Measurements from ENCODE around the gene HELZ. TPM values are rescaled to one million over a fixed set of nuclear protein-coding genes. Genes with fewer than 3 reads are reported as not detected.
"Not testable (repeated sequence)": the region's sequence is repeated elsewhere in the genome, so short reads cannot be mapped to it uniquely, and the experiment has no call there.

Gene HELZ
- total and polyA plus RNA-seq, 2 donors (not counting 3 experiments of a cell fraction or from before 2014, with no cell fraction given): 8.0 to 47.3 TPM

- H2AFZ ChIP-seq (ENCODE audit: low read depth, low read length); BruUV-seq (replicated peaks); DNase-seq (ENCODE audit: low read depth, low spot score); POLR2A ChIA-PET; H3K4me1 ChIP-seq (ENCODE audit: control insufficient read depth, extremely low read depth, insufficient read depth, low read length); H3K36me3 ChIP-seq (ENCODE audit: control insufficient read depth in 2 of 2, extremely low read depth in 1 of 2, insufficient read depth in 2 of 2, low read length in 2 of 2); H3K9me3 ChIP-seq (replicated peaks; ENCODE audit: control insufficient read depth, insufficient read depth, low read length); H3K9ac ChIP-seq (replicated peaks; ENCODE audit: extremely low read depth, insufficient read depth, low read length); H3K4me2 ChIP-seq (ENCODE audit: insufficient read depth, low read length); H3K27me3 ChIP-seq (ENCODE audit: control insufficient read depth in 2 of 2, insufficient read depth in 2 of 2, low read length in 2 of 2); H4K20me1 ChIP-seq (replicated peaks; ENCODE audit: control insufficient read depth, extremely low read depth, insufficient read depth, low read length); intact Hi-C loops (cut with micrococcal nuclease); H3K27ac ChIP-seq (ENCODE audit: insufficient read depth, low read depth, low read length); H3K9me1 ChIP-seq (replicated peaks; ENCODE audit: control insufficient read depth, extremely low read depth, insufficient read depth, low read length); dilution Hi-C loops (cut with MboI; ENCODE audit: extremely low pct_ligation_motif_present, low sequenced_read_pairs); CTCF ChIA-PET; H3K79me2 ChIP-seq (ENCODE audit: control insufficient read depth, insufficient read depth, low read length); H3K4me3 ChIP-seq (replicated peaks in 1 of 3; ENCODE audit: insufficient read depth in 1 of 3, low read depth in 1 of 3, low read length in 3 of 3); FAIRE-seq: not testable (repeated sequence)
Observed at GRCh38 chr17:67095291-67095690, 149.7 kb downstream of the HELZ start.

DNA sequence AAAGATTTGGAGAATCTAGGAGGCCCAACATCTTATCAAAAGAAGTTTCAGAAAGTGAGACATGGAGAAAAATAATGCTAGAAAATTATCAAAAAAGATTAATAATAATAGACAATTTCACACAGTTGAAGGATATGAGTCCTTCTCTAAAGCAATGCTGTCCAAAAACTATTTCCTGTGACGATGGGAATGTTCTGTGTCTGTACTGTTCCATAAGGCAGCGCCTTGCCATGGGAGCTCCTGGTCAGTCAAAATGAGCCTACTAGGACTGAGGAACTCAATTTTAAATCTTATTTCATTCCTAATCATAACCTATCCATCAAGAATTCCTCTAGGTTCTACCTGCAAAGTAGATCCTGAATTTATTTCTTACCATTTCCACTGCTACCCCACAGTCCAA, 151.6 kb downstream of the HELZ start:
- Histone ChIP-seq H3K4me1 (ENCODE audit: control insufficient read depth, extremely low read depth, insufficient read depth, low read length) (peaks cover 4% of the 10 kb centered on the region), H3K27me3 (ENCODE audit: control insufficient read depth in 2 of 2, insufficient read depth in 2 of 2, low read length in 2 of 2) (no peaks in the 10 kb centered on the region), H3K4me3 (replicated peaks in 1 of 3; ENCODE audit: insufficient read depth in 1 of 3, low read depth in 1 of 3, low read length in 3 of 3) (no peak overlapping the region), H2AFZ (ENCODE audit: low read depth, low read length) (no peak overlapping the region), H3K4me2 (ENCODE audit: insufficient read depth, low read length) (no peak overlapping the region), H4K20me1 (replicated peaks; ENCODE audit: control insufficient read depth, extremely low read depth, insufficient read depth, low read length) (no peaks in the 10 kb centered on the region), H3K9me3 (replicated peaks; ENCODE audit: control insufficient read depth, insufficient read depth, low read length) (no peaks in the 10 kb centered on the region), H3K79me2 (ENCODE audit: control insufficient read depth, insufficient read depth, low read length) (peaks cover 2% of the 10 kb centered on the region), H3K27ac (ENCODE audit: insufficient read depth, low read depth, low read length) (no peak overlapping the region), H3K9ac (replicated peaks; ENCODE audit: extremely low read depth, insufficient read depth, low read length) (no peak overlapping the region), H3K9me1 (replicated peaks; ENCODE audit: control insufficient read depth, extremely low read depth, insufficient read depth, low read length) (no peaks in the 10 kb centered on the region), H3K36me3 (ENCODE audit: control insufficient read depth in 2 of 2, extremely low read depth in 1 of 2, insufficient read depth in 2 of 2, low read length in 2 of 2) (no peaks in the 10 kb centered on the region)
- no peak for DNase-seq (ENCODE audit: low read depth, low spot score)
- BruUV-seq (replicated peaks): no TSS peak
- dilution Hi-C loops (cut with MboI; ENCODE audit: extremely low pct_ligation_motif_present, low sequenced_read_pairs) (no loop called here), intact Hi-C loops (cut with micrococcal nuclease) (no loop called here)
- ChIA-PET CTCF (interaction anchor here (1.1 kb wide), 1 partner anchor 12 kb away, joined by 4 read pairs; no protein-coding TSS in a partner anchor), POLR2A (no interaction called here)
- no peak for FAIRE-seq
- TF ChIP-seq JUN (IDR thresholded peaks at IDR 0.05; ENCODE audit: borderline replicate concordance, insufficient read depth, insufficient read length, low read depth) (no peak), GATA2 (IDR thresholded peaks at IDR 0.05; ENCODE audit: insufficient read depth, insufficient read length, low read depth, low read length) (no peak), FOS (IDR thresholded peaks at IDR 0.05; ENCODE audit: borderline replicate concordance, insufficient read depth, low read length) (no peak), POLR2AphosphoS5 (IDR thresholded peaks at IDR 0.05; ENCODE audit: insufficient read depth, low read depth, low read length) (no peak), POLR2A (IDR thresholded peaks at IDR 0.05; ENCODE audit: low read depth, low read length) (no peak), MYC (IDR thresholded peaks at IDR 0.05; ENCODE audit: low read depth, low read length) (no peak), MAX (IDR thresholded peaks at IDR 0.05; ENCODE audit: insufficient read depth, insufficient read length) (no peak), EZH2 (IDR thresholded peaks at IDR 0.05; ENCODE audit: borderline replicate concordance, low read depth, low read length, severe bottlenecking) (no peak), CTCF (IDR thresholded peaks at IDR 0.05; ENCODE audit: extremely low read depth in 1 of 2, insufficient read depth in 1 of 2, low read depth in 1 of 2, low read length in 2 of 2) (no peak)

GRCh38 chr17:67092710-67093109, 152.3 kb downstream of the HELZ start:
- CTCF ChIA-PET: interaction anchor here (1.1 kb wide), 1 partner anchor 12 kb away, joined by 4 read pairs; no protein-coding TSS in a partner anchor
- BruUV-seq (replicated peaks); H3K27ac ChIP-seq (ENCODE audit: insufficient read depth, low read depth, low read length); H3K36me3 ChIP-seq (ENCODE audit: control insufficient read depth in 2 of 2, extremely low read depth in 1 of 2, insufficient read depth in 2 of 2, low read length in 2 of 2); H3K27me3 ChIP-seq (ENCODE audit: control insufficient read depth in 2 of 2, insufficient read depth in 2 of 2, low read length in 2 of 2); H2AFZ ChIP-seq (ENCODE audit: low read depth, low read length); H3K4me1 ChIP-seq (ENCODE audit: control insufficient read depth, extremely low read depth, insufficient read depth, low read length); H3K9ac ChIP-seq (replicated peaks; ENCODE audit: extremely low read depth, insufficient read depth, low read length); H3K79me2 ChIP-seq (ENCODE audit: control insufficient read depth, insufficient read depth, low read length); POLR2A ChIA-PET; H3K4me2 ChIP-seq (ENCODE audit: insufficient read depth, low read length); H3K9me1 ChIP-seq (replicated peaks; ENCODE audit: control insufficient read depth, extremely low read depth, insufficient read depth, low read length); H3K4me3 ChIP-seq (replicated peaks in 1 of 3; ENCODE audit: insufficient read depth in 1 of 3, low read depth in 1 of 3, low read length in 3 of 3); DNase-seq (ENCODE audit: low read depth, low spot score); intact Hi-C loops (cut with micrococcal nuclease); H3K9me3 ChIP-seq (replicated peaks; ENCODE audit: control insufficient read depth, insufficient read depth, low read length); FAIRE-seq; H4K20me1 ChIP-seq (replicated peaks; ENCODE audit: control insufficient read depth, extremely low read depth, insufficient read depth, low read length); dilution Hi-C loops (cut with MboI; ENCODE audit: extremely low pct_ligation_motif_present, low sequenced_read_pairs): not testable (repeated sequence)
